GM21825 (cell line): Measurements from ENCODE around the gene CYP26A1.

Experiments used
- ATAC-seq: cut with Tn5 transposase; IDR thresholded peaks from one replicate; pipeline ENCODE4 v1.9.1; 2021; ENCODE audit warnings: mild to moderate bottlenecking, moderate library complexity; ENCODE audit not compliant: unreplicated experiment

The CYP26A1 gene

DNA sequence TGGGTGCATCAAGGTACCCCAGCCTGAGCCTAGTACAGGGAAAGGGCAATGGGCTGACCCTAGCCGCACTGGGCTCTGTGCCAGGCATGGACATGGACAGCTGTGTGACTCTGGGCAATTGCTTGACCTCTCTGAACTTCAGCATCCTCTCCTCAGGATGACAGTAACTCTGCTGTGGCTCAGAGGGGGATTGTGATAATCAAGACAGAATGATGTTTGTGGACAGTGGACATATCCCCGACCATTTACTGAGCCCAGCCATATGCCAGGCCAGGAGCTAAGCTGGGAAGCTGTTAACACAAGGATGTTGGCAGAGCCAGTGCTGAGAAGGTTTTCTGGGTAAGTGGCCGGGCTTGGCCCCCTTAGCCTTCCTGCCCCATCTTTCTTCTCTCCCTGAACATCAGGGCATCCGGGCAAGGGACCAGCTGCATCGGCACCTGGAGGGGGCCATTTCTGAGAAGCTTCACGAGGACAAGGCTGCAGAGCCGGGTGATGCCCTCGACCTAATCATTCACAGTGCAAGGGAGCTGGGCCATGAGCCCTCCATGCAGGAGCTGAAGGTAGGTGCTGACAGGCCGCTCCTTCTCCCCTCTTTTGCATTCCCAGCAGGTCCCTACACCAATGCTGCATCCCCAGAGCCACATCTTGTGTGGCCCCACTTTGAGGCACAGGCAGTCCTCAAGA is 9.6 kb upstream of the CYP26A1 start:
- no peak for ATAC-seq

DNA sequence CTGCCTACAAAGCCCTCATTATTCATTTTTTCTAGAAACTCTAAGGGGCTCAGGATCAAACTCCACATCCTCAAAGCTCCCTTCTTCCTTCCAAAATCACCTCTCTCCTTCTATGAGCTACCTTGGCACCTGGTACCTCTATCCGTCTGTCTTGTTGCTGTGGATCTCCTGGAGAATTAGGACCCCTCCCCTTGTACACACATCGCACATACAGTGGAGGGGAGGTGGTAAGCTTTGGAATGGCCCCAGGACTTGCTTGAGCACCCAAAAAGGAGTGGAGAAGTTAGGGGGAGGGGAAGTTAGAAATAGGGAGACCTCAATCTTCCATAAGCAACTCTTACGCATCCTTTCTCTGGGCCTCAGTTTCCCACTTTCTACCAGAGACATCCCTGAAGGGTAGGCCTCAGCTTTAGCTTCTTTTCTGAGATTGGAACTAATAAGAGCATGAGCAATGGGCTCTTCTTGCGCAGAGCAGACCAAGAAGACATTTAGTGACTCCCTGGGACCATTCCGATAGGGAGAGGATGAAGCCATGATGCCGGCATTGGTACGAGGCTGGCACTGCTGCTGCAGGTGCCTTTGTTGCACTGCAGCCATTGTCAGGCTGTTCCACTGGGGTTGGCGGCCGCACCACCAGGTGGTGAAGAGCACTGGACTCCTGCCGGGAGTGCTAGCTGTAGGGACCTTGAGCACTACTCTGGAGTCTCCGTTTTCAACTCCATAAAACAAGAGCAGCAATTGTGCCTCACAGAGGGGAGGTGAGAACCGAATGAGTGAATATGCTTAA is 8.6 kb upstream of the CYP26A1 start:
- ATAC-seq = no peak

DNA sequence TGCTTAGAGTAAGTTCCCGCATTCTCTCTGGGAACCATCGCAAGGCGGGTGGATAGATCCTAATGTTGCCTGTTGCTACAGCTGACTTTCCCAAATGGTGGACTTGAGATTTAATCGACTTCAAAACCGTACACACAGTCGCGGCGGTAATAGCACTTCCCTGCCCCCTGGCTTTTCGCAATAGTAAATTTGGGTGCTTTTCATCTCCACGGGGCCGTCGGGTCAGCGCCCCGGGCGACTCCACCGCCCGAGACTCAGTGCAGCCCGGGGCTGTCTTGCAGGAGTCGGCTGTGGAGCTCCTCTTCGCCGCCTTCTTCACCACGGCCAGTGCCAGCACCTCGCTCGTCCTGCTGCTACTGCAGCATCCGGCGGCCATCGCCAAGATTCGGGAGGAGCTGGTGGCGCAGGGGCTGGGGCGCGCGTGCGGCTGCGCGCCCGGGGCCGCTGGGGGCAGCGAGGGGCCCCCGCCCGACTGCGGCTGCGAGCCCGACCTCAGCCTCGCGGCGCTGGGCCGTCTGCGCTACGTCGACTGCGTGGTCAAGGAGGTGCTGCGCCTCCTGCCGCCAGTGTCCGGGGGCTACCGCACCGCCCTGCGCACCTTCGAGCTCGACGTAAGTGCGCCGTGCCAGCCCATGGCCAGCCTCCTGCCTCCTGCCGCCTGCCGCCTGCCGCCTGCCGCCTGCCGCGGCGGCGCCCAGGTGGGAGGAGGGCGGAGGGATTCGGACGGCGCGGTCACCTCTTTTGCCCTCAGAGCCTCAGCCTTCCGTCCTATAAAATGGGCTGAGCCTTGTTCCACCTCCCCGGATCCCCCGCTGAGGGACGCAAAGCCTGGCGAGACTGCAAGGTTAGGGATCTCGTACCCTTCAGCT is 7.8 kb upstream of the CYP26A1 start:
- ATAC-seq = no peak

DNA sequence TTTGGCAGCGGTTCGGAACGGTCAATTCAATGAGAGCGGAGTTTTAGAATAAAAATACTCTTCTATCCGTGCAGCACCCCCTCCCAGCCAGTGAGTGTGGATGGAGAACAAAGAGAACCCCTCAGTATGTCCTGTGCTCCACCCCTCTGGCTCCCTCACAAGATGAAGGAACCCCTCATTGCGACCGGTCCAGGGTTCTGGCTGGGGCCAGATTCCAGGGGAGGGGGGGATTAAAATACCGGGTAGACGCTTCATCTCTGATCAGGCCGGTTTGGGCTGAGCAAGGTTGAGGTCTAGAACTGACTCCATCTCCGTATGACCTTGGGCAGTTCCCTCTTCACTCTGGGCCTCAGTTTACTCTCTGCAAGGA is 7.2 kb upstream of the CYP26A1 start:
- ATAC-seq = no peak

DNA sequence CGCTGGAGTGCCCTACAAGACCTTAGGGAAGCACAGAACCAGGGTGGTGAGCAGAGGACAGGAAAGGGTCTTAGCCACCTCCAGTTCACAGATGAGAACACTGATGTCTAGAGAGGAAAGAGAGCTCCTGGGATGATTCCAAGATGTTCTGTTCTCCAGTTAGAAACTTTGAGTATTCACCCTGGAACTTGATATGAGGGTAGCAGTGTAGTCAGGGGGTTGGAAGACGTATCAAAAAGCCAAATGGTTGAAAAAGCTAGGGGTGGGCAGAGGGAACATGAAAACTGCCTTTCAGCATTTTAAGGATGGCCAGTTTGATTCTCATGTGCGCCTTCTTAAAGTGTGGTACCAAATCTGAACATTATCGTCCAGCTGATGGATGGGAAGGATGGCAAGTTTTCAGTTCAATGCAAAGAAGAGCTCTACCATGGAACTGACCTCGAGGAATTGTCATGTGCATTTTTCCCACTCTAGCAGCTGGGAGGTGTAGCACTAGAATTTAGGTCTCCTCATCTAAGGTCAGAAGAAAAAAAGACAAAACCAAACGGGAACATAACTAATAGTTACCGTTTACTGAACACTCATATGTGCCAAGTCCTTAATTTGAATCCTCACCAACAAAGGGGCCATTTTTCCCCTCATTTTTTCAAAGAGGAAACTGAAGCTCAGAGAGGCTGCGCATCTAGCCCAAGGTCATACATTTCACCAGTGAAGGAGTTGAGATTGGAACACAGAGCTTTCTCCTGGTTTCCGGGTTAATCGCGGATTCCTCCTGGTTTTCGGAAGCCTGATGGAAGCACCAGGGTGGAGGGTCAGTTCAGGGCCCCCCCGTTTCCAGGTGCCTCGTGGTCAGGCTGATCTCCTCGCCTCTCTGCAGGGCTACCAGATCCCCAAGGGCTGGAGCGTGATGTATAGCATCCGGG is 6.0 kb upstream of the CYP26A1 start:
- no peak for ATAC-seq

DNA sequence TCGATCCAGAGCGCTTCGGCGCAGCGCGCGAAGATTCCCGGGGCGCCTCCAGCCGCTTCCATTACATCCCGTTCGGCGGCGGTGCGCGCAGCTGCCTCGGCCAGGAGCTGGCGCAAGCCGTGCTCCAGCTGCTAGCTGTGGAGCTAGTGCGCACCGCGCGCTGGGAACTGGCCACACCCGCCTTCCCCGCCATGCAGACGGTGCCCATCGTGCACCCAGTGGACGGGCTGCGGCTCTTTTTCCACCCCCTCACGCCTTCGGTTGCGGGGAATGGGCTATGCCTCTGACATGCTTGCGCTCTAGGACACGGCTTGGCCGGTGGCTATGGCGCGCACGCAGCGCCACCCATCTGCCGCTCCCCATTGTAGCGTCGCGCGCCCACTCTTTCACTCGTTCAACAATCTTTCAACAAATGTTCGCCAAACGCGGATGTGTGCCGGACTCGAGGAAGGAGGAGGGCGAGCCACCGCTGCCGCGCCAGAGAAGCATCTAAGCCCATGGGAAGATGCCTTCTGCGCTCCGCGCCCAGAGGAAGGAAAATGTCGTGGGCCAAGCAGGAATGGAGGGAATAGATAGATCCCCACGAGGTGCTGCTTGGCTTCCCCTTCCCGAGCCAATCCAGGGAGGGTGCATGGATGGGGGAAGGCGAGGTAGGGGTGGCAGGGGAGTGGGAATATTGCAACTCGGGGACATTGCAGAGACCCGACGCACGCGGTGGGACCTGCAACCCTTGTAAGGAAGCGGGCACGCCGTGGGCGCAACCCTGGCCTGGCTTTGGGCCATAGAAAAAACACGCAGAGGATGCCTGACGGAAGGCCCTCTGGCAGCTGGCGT is 5.1 kb upstream of the CYP26A1 start:
- no peak for ATAC-seq

DNA sequence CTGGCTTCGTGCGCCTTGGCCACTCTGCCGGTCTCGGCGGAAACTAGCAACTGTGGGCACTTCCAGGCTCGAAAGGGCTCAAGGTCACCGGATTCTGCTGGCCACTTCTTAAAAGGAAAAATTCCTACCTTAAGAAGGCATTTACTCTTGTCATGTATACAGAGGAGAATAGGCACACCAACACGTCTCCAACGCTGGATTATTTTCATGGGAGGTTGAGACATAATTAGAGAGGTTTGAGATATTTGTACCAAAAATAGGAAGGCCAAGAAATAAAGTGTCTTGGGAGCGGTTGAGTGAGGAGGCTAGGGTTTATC is 4.5 kb upstream of the CYP26A1 start:
- ATAC-seq = no peak

DNA sequence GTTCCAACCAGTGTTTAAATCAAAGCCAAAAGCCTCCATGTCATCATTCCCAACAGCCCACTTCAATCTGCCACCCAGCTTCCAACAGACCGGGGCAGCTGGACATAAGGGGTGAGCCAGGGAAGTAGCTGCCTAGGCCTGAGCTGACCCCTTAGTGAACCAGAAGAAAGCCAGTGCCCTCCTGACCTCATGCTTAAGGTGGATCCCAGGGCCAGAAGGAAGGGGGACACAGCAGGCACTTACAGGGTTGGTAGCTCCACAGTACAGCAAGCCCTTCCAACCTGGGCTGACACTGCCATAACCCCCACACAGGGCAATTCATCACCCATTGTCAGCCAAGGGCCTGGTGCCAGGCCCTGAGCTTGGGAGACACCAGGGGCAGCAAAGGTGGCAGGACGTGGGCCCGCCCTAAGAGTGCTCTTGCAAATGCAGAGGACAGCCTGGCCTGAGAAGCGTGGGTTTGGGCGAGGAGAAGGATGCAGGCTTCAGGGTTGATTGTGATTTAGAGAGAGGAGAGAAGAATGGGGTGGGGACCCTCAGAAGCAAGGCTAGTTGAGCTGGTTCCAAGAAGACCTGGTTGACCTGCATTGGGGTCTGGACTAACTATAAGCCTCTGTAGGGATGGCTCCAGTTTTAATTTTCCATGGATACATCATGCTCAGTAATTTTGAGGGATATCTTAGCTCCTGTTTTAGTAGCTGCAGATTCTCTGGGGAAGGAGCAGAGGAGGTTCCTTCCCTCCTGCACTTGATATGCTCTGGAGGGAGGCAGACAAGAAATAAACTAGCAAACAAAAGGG is 3.1 kb upstream of the CYP26A1 start:
- no peak for ATAC-seq

DNA sequence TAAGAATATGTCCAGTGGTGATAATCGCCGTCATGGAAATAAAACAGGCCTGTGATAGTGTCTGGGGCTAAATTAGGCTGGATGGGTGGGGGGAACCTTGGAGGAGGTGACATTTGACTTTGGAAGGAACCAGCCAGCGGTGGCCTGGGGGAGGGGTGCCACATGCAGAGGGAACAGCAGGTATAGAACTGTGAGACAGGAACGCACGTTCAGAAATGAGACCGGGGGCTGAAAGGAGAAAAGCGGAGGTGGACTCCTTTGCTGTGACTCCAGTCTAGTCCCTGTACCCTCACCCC is 2.6 kb upstream of the CYP26A1 start:
- ATAC-seq = no peak

DNA sequence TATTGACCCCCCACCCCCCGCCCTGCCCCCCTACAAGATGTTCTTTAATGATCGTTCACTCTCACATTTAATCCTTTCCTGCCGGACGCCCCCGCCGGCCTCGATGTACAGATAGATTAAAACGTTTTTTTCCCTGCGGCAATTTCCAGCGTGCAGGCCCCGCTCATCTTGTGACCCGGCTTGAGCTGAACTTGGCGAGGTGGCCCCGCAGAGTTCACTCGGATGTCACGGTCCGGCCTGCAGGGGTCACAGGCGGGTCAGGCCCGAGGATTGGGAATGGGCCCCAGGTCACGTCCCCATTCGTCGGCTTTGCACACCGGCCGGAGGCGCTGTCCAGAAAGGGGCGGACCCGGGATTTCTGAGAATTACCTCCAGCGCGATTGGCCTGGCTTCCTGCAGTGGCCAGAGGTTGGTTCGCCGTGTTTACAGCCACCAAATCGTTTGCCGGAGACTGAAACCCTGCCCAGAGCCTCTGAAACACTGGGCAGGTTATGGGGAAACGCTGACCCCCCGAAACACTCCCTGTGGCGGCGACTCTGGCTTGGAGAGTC is 1.9 kb upstream of the CYP26A1 start:
- no peak for ATAC-seq

DNA sequence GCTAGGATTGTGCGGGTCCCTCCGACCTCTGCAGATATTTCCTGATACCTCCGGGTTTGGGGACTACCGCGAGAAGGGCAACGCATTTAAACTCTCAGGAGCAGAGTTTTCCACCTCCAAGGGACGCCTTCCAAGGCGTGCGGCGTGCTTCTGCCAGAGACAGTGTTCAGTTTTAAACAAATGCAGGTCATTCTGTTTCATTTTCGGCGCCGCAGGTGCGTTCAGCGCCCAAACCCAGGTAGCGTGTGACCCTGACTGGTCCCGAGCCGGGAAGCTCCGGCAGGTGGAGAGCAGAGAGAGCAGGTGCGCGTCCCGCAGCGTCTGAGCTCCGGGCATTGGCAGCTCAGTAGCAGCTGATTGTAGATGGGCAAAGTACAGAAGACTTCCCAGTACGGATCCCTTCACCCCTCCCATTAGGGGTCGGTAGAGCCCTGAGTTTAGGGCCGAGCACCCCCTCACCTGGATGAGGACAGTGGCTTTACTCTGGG is 1.4 kb upstream of the CYP26A1 start:
- no peak for ATAC-seq

DNA sequence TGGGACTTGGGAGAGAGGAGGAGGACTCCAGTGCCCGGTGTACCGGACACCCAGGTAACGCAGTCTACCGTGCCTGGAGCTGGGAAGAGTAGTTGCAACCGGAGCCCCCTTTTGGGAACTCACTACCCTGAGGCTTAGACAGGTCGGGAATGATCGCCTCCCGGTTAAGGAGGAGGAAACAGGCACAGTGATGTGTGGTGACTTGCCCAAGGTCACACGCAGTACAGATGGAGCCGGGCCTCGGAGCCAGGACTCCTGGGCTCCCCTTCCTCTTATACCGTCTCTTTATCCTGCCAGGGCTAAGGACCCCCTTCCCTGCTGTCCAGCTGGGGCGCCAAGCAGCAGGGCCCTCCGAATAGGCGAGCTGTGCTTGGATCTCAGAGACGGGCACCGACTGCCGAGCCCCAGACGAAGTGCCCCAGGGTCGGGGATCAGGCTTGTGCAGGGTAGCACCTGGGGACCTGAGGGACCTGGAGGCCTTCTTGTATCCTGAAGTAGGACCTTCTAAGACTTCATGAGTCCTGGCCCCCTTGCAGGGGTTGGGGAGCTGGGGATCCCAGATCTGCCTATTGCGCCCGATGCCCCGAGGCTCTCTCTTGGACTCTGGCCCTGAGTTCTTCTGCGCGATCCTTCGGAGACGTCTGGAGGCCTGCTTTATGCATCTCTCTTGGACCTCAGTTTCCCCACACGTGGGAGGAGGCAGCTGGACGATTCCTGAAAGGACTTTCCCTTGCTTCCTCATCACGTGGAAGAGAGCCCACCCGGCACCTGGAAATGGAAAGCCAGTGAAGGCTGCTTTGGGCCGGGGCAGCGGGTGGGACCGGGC is 767 bp upstream of the CYP26A1 start:
- no peak for ATAC-seq

DNA sequence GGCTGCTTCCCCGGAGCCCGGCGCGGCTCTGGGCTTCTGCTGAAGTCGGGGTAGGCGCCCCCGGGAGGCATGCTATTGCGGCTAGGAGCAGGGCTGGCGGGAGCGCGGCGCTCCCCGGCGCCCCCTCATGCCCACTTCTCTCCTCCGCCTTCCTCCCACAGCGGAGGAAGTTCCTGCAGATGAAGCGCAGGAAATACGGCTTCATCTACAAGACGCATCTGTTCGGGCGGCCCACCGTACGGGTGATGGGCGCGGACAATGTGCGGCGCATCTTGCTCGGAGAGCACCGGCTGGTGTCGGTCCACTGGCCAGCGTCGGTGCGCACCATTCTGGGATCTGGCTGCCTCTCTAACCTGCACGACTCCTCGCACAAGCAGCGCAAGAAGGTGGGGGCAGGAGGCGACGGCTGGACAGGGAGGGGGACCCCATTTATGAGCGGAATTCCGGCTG is 479 bp downstream of the CYP26A1 start:
- no peak for ATAC-seq

DNA sequence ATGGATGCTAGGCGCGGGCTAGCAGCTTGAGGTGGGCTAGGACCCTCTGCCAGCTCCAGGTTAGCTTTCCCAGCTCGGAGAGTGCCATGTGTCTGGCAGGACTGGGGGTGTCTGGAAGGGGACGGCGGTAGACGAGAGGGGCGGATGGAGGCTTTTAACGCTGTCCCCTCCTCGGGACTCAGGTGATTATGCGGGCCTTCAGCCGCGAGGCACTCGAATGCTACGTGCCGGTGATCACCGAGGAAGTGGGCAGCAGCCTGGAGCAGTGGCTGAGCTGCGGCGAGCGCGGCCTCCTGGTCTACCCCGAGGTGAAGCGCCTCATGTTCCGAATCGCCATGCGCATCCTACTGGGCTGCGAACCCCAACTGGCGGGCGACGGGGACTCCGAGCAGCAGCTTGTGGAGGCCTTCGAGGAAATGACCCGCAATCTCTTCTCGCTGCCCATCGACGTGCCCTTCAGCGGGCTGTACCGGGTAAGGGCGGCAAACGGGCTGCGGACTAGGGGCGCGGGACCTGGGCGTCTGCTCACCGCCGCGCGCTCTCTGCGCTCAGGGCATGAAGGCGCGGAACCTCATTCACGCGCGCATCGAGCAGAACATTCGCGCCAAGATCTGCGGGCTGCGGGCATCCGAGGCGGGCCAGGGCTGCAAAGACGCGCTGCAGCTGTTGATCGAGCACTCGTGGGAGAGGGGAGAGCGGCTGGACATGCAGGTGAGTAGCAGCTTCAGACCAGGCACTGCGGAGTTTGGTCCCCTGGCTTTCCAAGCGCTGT is 1.1 kb downstream of the CYP26A1 start:
- no peak for ATAC-seq

DNA sequence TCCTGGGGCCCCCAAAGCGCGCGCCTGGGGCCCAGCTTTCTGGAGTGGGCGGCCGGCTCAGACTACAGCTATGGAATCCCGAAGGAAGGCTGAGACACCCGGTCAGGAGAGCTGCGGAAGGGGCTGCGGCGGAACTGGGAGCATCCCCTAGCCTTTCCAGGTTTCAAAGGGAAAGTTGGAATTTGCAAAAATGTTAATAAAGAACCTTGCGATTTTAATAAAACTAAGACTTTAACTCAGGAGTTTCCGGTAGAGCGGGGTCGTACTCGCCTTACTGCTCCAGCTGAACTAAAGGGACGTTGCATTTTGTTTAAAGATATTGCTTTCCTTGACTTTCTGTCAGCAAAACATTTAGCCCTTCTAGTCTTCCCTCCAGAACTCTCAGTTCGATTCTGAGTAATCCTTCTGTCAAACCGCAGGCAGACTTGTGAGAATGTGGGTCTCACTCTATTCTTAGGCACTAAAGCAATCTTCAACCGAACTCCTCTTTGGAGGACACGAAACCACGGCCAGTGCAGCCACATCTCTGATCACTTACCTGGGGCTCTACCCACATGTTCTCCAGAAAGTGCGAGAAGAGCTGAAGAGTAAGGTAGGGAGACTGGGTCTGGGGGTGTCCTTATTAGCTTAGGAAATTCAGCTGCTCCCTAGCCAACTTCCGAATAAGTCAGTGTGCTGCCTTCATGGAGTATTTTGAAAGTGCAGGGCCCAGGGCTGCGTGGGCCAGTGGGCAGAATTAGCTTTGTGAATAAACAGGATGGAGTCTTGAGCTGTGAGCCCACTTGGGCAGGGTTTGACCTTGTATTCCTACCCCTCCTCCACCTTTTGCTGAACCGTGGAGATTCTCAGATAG is 1.9 kb downstream of the CYP26A1 start:
- no peak for ATAC-seq

DNA sequence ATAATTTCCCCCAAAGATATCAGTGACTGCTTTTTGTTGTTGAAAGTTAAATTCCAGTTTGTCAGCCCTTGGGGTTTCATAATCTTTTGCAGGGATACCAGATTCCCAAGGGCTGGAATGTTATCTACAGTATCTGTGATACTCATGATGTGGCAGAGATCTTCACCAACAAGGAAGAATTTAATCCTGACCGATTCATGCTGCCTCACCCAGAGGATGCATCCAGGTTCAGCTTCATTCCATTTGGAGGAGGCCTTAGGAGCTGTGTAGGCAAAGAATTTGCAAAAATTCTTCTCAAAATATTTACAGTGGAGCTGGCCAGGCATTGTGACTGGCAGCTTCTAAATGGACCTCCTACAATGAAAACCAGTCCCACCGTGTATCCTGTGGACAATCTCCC is 3.2 kb downstream of the CYP26A1 start:
- no peak for ATAC-seq
